Measurements from ENCODE around the gene RDX.

- no peak for TF ChIP-seq YY1 (IDR thresholded peaks at IDR 0.05; ENCODE audit: extremely low read depth, insufficient replicate concordance, low read depth, low read length)
- TF ChIP-seq EZH2phosphoT487 (IDR thresholded peaks at IDR 0.05; ENCODE audit: borderline replicate concordance) = no peak
- no peak for TF ChIP-seq ZFX (IDR thresholded peaks at IDR 0.05)
- TF ChIP-seq SIN3A (IDR thresholded peaks at IDR 0.05; ENCODE audit: low read depth) = no peak
- no peak for TF ChIP-seq CTCF (IDR thresholded peaks at IDR 0.05 in 2 of 3, conservative IDR thresholded peaks at IDR 0.05 in 1 of 3; ENCODE audit: borderline replicate concordance in 1 of 3, insufficient read depth in 1 of 3, low read depth in 2 of 3, low read length in 2 of 3)
- TF ChIP-seq MAX (IDR thresholded peaks at IDR 0.05) = no peak
- TF ChIP-seq POLR2A (IDR thresholded peaks at IDR 0.05; ENCODE audit: borderline replicate concordance, extremely low read depth, insufficient read depth, insufficient read length) = no peak
- no peak for TF ChIP-seq ATF3 (IDR thresholded peaks at IDR 0.05)
Observed at GRCh38 chr11:110253525-110253924, 42.9 kb downstream of the RDX start.
